ENCODE measurements around the gene NOX4.
"Not testable (repeated sequence)": the region's sequence is repeated elsewhere in the genome, so short reads cannot be mapped to it uniquely, and the experiment has no call there.

- TF ChIP-seq CTCF (IDR thresholded peaks at IDR 0.05); RFX5 (IDR thresholded peaks at IDR 0.05); REST (IDR thresholded peaks at IDR 0.05); POLR2A (IDR thresholded peaks at IDR 0.05; ENCODE audit: low read length); ZNF302 (CRISPR knock-in tag; IDR thresholded peaks at IDR 0.05): not testable (repeated sequence)
Observed at GRCh38 chr11:89310607-89311006, 180.6 kb downstream of the NOX4 start.

Measured in A549 (cell line).